Measurements from ENCODE around the gene FANCD2.

FANCD2 gene

GRCh38 chr3:10026084-10026890 is at the start of gene FANCD2:
TSS of gene FANCD2 (plus strand) at chr3:10026437. CDS start at chr3:10028658, 2,221 bp downstream.
- H3K27ac ChIP-seq = peak within 1 kb of the TSS; percentile 82
- no peak for TF ChIP-seq ZFX (IDR thresholded peaks at IDR 0.05; ENCODE audit: borderline replicate concordance)
- no peak for TF ChIP-seq CTCF (IDR thresholded peaks at IDR 0.05)

GRCh38 chr3:9976721-9977709 is 49.2 kb upstream of the FANCD2 start:
- no peak for TF ChIP-seq ZFX (IDR thresholded peaks at IDR 0.05; ENCODE audit: borderline replicate concordance)
- no peak for TF ChIP-seq CTCF (IDR thresholded peaks at IDR 0.05)
- peak overlapping the region; percentile 69 for H3K27ac ChIP-seq

GRCh38 chr3:9978710-9979305 is 47.4 kb upstream of the FANCD2 start:
- H3K27ac ChIP-seq = peak overlapping the region; percentile 69; the same call in 1 of the 2 replicates
- TF ChIP-seq CTCF (IDR thresholded peaks at IDR 0.05) (no peak), ZFX (IDR thresholded peaks at IDR 0.05; ENCODE audit: borderline replicate concordance) (no peak)

GRCh38 chr3:9980251-9980650 is 46.0 kb upstream of the FANCD2 start:
- H3K27ac ChIP-seq = no peak overlapping the region
- TF ChIP-seq ZFX (IDR thresholded peaks at IDR 0.05; ENCODE audit: borderline replicate concordance) (no peak), CTCF (IDR thresholded peaks at IDR 0.05) (no peak)

- TF ChIP-seq CTCF (IDR thresholded peaks at IDR 0.05) (no peak), ZFX (IDR thresholded peaks at IDR 0.05; ENCODE audit: borderline replicate concordance) (no peak)
- peak overlapping the region; percentile 72 for H3K27ac ChIP-seq
These were observed 40.0 kb upstream of the FANCD2 start for GRCh38 chr3:9986230-9986725.

GRCh38 chr3:9994086-9994844 is 32.0 kb upstream of the FANCD2 start:
- H3K27ac ChIP-seq = no peak overlapping the region
- no peak for TF ChIP-seq ZFX (IDR thresholded peaks at IDR 0.05; ENCODE audit: borderline replicate concordance)
- no peak for TF ChIP-seq CTCF (IDR thresholded peaks at IDR 0.05)
